ENCODE results near the gene MRPS25. TPM values are rescaled to one million over a fixed set of nuclear protein-coding genes. Genes with fewer than 3 reads are reported as not detected.

The MRPS25 gene
- total and polyA plus RNA-seq, 5 donors: 63.4 to 125 (median 92.7) TPM

- H3K27ac ChIP-seq (ENCODE audit: low read length): no peak overlapping the region
- H3K4me3 ChIP-seq (ENCODE audit: low read length): no peak overlapping the region
- intact Hi-C loops (cut with DNase I): loop anchor here in 1 of 4 donors (10.0 kb wide), 1 partner anchor 99 kb away; the partner anchor contains the start of gene NR2C2
- ATAC-seq (no peak), DNase-seq (no peak)
- no peaks in the 10 kb centered on the region for H3K27me3 ChIP-seq (ENCODE audit: control insufficient read depth, insufficient read depth)
- WGBS: 84% methylated on average over 11 of the region's 11 CpGs
- H3K4me1 ChIP-seq (ENCODE audit: control insufficient read depth, insufficient read depth, low read length): peaks cover 4% of the 10 kb centered on the region
- no peaks in the 10 kb centered on the region for H3K9me3 ChIP-seq (ENCODE audit: control insufficient read depth, low read length)
Measured at GRCh38 chr3:15043408-15044171, 21.5 kb downstream of the MRPS25 start.

DNA sequence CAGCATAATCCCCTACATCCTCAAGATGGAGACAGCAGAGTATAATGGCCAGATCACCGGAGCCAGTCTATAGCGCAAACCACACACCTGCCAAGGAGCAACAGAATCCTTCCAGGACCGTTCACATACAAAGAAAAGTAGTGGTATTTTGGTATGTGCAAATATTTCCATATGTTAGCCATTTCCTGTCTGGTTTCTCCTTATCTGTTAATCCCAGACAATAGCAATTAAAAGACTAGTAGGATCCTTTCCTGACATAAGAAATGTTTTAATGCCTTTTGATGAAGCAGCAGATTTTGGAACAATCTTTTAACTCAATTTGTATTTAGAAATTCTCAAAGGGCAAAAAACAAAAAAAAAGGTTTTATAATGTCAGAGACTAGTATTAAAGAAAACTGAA is 22.2 kb downstream of the MRPS25 start:
- H3K27me3 ChIP-seq (ENCODE audit: control insufficient read depth, insufficient read depth): no peaks in the 10 kb centered on the region
- no peak for DNase-seq
- no peak overlapping the region for H3K4me3 ChIP-seq (ENCODE audit: low read length)
- 62% methylated on average over 3 of the region's 3 CpGs for WGBS
- H3K4me1 ChIP-seq (ENCODE audit: control insufficient read depth, insufficient read depth, low read length): peaks cover 4% of the 10 kb centered on the region
- H3K9me3 ChIP-seq (ENCODE audit: control insufficient read depth, low read length): no peaks in the 10 kb centered on the region
- intact Hi-C loops (cut with DNase I): loop anchor here in 1 of 4 donors (10.0 kb wide), 1 partner anchor 98 kb away; the partner anchor contains the start of gene NR2C2
- ATAC-seq: no peak
- no peak overlapping the region for H3K27ac ChIP-seq (ENCODE audit: low read length)

DNA sequence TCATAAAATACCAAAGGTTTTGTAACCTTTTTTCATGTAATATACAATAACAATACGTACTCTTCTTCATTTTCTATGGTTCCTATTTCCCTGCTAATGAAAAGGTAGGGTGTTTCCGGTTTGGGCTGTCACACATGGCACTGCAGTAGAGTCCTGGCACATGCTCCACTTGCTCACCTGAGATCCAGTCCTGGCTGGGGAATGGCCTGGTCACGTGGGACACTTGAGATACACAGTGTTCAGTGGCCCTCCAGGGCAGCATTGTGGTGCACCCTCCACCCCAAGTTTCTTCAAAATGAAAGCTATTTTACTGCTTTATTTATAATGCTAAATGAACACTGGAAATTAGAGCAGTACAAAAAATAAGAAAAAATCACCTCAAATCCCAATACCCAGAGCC is 23.2 kb downstream of the MRPS25 start:
- WGBS: 82% methylated on average over 3 of the region's 3 CpGs
- no peaks in the 10 kb centered on the region for H3K27me3 ChIP-seq (ENCODE audit: control insufficient read depth, insufficient read depth)
- H3K27ac ChIP-seq (ENCODE audit: low read length): no peak overlapping the region
- no peak for DNase-seq
- ATAC-seq: no peak
- no peak overlapping the region for H3K4me3 ChIP-seq (ENCODE audit: low read length)
- no peaks in the 10 kb centered on the region for H3K9me3 ChIP-seq (ENCODE audit: control insufficient read depth, low read length)
- peaks cover 4% of the 10 kb centered on the region for H3K4me1 ChIP-seq (ENCODE audit: control insufficient read depth, insufficient read depth, low read length)
- intact Hi-C loops (cut with DNase I): loop anchor here in 1 of 4 donors (10.0 kb wide), 1 partner anchor 97 kb away; the partner anchor contains the start of gene NR2C2

- Histone ChIP-seq H3K9me3 (ENCODE audit: control insufficient read depth, low read length) (no peaks in the 10 kb centered on the region), H3K4me3 (ENCODE audit: low read length) (no peak overlapping the region), H3K27ac (ENCODE audit: low read length) (no peak overlapping the region), H3K27me3 (ENCODE audit: control insufficient read depth, insufficient read depth) (no peaks in the 10 kb centered on the region), H3K4me1 (ENCODE audit: control insufficient read depth, insufficient read depth, low read length) (peaks cover 4% of the 10 kb centered on the region)
- 45% methylated on average over 3 of the region's 3 CpGs for WGBS
- intact Hi-C loops (cut with DNase I): loop anchor here in 1 of 4 donors (10.0 kb wide), 1 partner anchor 96 kb away; the partner anchor contains the start of gene NR2C2
- ATAC-seq (peak; percentile 43 to 57), DNase-seq (no peak)
Measured at GRCh38 chr3:15040844-15041243, 24.3 kb downstream of the MRPS25 start.

DNA sequence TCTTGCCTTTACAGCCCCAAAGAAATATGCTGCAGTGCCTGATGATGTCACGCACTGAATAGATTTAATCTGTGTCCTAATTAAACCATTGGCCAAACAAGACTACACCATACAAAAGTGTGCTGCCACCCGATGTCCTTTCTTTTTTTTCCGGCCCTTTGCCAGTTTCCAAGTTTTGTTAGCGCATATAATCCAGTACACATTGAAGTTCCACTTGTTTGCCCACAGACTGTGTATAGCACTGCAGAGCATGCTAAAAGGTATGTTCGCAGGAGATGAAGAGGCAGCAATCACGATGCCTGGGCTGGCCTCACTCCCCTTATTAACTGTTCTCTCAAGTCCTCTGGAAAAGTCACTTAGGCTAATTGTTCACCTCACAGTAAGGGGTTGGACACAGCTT is 26.8 kb downstream of the MRPS25 start:
- no peak for ATAC-seq
- Histone ChIP-seq H3K9me3 (ENCODE audit: control insufficient read depth, low read length) (no peaks in the 10 kb centered on the region), H3K27ac (ENCODE audit: low read length) (no peak overlapping the region), H3K4me3 (ENCODE audit: low read length) (no peak overlapping the region), H3K27me3 (ENCODE audit: control insufficient read depth, insufficient read depth) (no peaks in the 10 kb centered on the region), H3K4me1 (ENCODE audit: control insufficient read depth, insufficient read depth, low read length) (peaks cover 4% of the 10 kb centered on the region)
- DNase-seq: no peak
- 92% methylated on average over 6 of the region's 6 CpGs for WGBS
- intact Hi-C loops (cut with DNase I): no loop called here

DNA sequence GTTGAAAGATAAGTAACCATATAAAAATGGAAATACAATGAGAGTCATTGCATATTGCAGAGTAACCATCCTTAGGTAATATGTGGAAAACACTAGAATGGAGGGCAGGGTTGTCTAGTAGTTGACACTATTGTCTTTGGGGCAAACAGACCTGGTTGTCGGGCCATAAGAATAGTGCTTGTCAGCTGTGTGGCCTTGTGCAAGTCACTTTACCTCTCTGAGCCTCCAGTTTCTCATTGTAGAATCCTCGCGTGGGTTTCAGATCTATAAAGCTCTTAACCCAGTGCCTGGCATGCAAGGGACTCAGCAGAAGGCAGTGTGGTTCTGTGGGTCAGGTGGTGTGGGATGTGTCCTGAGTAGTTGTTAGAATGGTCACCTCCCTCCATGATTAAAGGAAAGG is 32.0 kb downstream of the MRPS25 start:
- Histone ChIP-seq H3K4me1 (ENCODE audit: control insufficient read depth, insufficient read depth, low read length) (no peaks in the 10 kb centered on the region), H3K27ac (ENCODE audit: low read length) (no peak overlapping the region), H3K9me3 (ENCODE audit: control insufficient read depth, low read length) (no peaks in the 10 kb centered on the region), H3K27me3 (ENCODE audit: control insufficient read depth, insufficient read depth) (no peaks in the 10 kb centered on the region), H3K4me3 (ENCODE audit: low read length) (no peak overlapping the region)
- DNase-seq: no peak
- 93% methylated on average over 3 of the region's 3 CpGs for WGBS
- no peak for ATAC-seq
- intact Hi-C loops (cut with DNase I): no loop called here

DNA sequence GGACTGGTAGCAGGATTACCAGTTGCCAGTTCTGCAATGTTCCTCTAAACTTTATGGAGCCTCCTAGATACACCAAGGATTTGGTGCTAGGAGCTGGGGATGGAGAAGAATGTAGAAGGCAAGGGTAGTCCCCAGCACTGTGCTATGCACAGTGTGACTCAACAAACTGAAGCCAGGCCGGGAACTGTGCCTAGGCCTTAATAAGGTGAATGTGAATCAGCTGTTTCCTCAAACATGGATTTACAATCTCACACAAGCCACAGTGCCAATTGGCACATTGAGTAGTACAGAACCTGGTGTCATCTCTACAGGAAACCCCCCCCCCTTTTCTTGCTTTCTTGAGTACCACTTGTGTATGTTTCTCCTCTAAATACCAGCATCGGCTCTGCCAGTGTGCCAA is 32.5 kb downstream of the MRPS25 start:
- 86% methylated on average over 2 of the region's 2 CpGs for WGBS
- DNase-seq: no peak
- ATAC-seq: no peak

DNA sequence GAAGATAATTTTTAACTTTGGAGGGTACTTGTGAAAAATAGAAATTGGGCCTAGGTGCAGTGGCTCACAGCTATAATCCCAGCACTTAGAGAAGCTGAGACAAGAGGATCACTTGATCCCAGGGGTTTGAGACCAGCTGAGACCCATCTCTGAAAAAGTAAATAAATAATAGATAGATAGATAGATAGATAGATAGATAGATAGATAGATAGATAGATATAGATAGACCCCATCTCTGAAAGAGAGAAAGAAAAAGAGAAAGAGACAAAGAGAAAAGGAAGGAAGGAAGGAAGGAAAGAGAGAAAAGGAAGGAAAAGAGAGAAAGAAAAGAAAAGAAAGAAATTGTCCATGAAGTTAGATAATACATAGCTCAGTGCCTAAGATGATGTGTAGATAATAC is 35.5 kb downstream of the MRPS25 start:
- H3K4me1 ChIP-seq (ENCODE audit: control insufficient read depth, insufficient read depth, low read length): no peaks in the 10 kb centered on the region
- no peaks in the 10 kb centered on the region for H3K9me3 ChIP-seq (ENCODE audit: control insufficient read depth, low read length)
- no peak overlapping the region for H3K27ac ChIP-seq (ENCODE audit: low read length)
- ATAC-seq (no peak), DNase-seq (no peak)
- no peaks in the 10 kb centered on the region for H3K27me3 ChIP-seq (ENCODE audit: control insufficient read depth, insufficient read depth)
- intact Hi-C loops (cut with DNase I): no loop called here
- no peak overlapping the region for H3K4me3 ChIP-seq (ENCODE audit: low read length)

More for the DNA sequence above, 32.5 kb downstream of the MRPS25 start:
- Histone ChIP-seq H3K27ac (ENCODE audit: low read length) (no peak overlapping the region), H3K4me3 (ENCODE audit: low read length) (no peak overlapping the region), H3K27me3 (ENCODE audit: control insufficient read depth, insufficient read depth) (no peaks in the 10 kb centered on the region), H3K9me3 (ENCODE audit: control insufficient read depth, low read length) (no peaks in the 10 kb centered on the region), H3K4me1 (ENCODE audit: control insufficient read depth, insufficient read depth, low read length) (no peaks in the 10 kb centered on the region)
- intact Hi-C loops (cut with DNase I): no loop called here

DNA sequence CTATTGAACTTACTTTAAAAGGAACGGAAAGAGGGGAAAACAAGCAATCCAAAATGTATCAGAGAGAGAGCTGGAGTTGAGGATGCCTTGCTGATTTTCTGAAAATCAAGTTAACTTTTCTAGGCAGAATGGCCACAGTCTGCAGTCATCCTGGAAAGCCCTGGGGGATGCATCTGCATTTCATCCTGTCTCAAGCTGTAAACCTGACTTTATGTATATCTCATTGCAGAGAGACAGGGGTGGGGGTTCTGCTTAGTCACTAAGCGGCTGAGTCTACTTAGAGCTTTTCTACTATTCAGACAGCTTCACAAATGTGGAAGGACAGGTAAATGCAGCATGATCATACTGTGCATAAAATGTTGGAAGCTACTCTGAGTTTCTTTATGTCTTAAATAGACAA is 41.4 kb downstream of the MRPS25 start:
- H3K4me1 ChIP-seq (ENCODE audit: control insufficient read depth, insufficient read depth, low read length): no peaks in the 10 kb centered on the region
- no peaks in the 10 kb centered on the region for H3K27me3 ChIP-seq (ENCODE audit: control insufficient read depth, insufficient read depth)
- DNase-seq (no peak), ATAC-seq (no peak)
- 95% methylated on average over 2 of the region's 2 CpGs for WGBS
- intact Hi-C loops (cut with DNase I): no loop called here
- H3K27ac ChIP-seq (ENCODE audit: low read length): no peak overlapping the region
- H3K4me3 ChIP-seq (ENCODE audit: low read length): no peak overlapping the region
- no peaks in the 10 kb centered on the region for H3K9me3 ChIP-seq (ENCODE audit: control insufficient read depth, low read length)

DNA sequence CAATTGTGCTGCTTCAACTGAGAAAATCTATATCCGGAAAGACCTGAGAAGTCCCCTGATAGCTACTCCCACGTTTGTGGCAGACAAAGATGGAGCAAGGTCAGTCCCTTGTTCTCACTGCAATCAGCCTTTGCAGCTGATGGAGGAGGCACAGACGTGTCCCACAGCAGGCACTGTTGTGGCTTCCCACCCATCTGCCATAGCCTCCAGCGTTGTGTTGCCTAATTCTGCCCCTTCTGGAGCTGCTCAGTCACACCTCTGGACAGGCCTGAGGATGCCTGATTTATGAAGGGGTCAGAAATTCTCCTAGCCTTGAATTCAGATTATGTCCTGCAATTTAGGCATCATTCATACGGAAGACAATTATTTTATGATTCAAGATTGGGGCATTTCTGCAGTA is 41.9 kb downstream of the MRPS25 start:
- Histone ChIP-seq H3K4me1 (ENCODE audit: control insufficient read depth, insufficient read depth, low read length) (no peaks in the 10 kb centered on the region), H3K27ac (ENCODE audit: low read length) (no peak overlapping the region), H3K9me3 (ENCODE audit: control insufficient read depth, low read length) (no peaks in the 10 kb centered on the region), H3K27me3 (ENCODE audit: control insufficient read depth, insufficient read depth) (no peaks in the 10 kb centered on the region), H3K4me3 (ENCODE audit: low read length) (no peak overlapping the region)
- DNase-seq (no peak), ATAC-seq (no peak)
- intact Hi-C loops (cut with DNase I): no loop called here
- WGBS: 45% methylated on average over 5 of the region's 5 CpGs

- Histone ChIP-seq H3K4me1 (ENCODE audit: control insufficient read depth, insufficient read depth, low read length) (no peaks in the 10 kb centered on the region), H3K9me3 (ENCODE audit: control insufficient read depth, low read length) (no peaks in the 10 kb centered on the region), H3K27ac (ENCODE audit: low read length) (no peak overlapping the region), H3K27me3 (ENCODE audit: control insufficient read depth, insufficient read depth) (no peaks in the 10 kb centered on the region), H3K4me3 (ENCODE audit: low read length) (no peak overlapping the region)
- DNase-seq: no peak
- WGBS: 90% methylated on average over 2 of the region's 2 CpGs
- intact Hi-C loops (cut with DNase I): no loop called here
- no peak for ATAC-seq
Measured at GRCh38 chr3:15017191-15017590, 47.9 kb downstream of the MRPS25 start.

Measured in right cardiac atrium (tissue), 5 donors.